Tibial artery (tissue), 4 donors: ENCODE measurements around the gene LMF2.
A peak's percentile ranks its signal among the peaks of the same experiment; 100 is the strongest.

Experiments
- DNase-seq, 2 donors: peaks; one replicate each; pipeline ENCODE4 v3.0.0-alpha.2; 2019
- H3K27ac ChIP-seq, 2 donors: fragments of 200-600 bp; sonication (generic) in 1 of 2; 1 replicate in 1 of 2; 2 replicates in 1 of 2; pipeline ENCODE4 v1.5.1; 2018 to 2019; ENCODE audit warnings: mild to moderate bottlenecking in 1 of 2
- H3K27me3 ChIP-seq, 2 donors: fragments of 200-600 bp; sonication (generic) in 1 of 2; one replicate each; pipeline versions ENCODE4 v1.5.1 to v1.6.0; 2016 to 2019
- H3K36me3 ChIP-seq, 3 donors: fragments of 200-600 bp; sonication (generic) in 2 of 3; one replicate each; pipeline ENCODE4 v1.5.1; 2016 to 2019; ENCODE audit warnings: mild to moderate bottlenecking in 2 of 3
- H3K4me1 ChIP-seq, 4 donors: fragments of 200-600 bp; sonication (generic) in 2 of 4; 1 replicate in 3 of 4; 2 replicates in 1 of 4; pipeline ENCODE4 v1.5.1; 2016 to 2019
- H3K4me3 ChIP-seq, 2 donors: fragments of 200-600 bp; sonication (generic) in 1 of 2; 1 replicate in 1 of 2; 2 replicates in 1 of 2; pipeline ENCODE4 v1.5.1; 2018 to 2019; ENCODE audit warnings: mild to moderate bottlenecking in 2 of 2
- H3K9me3 ChIP-seq, 3 donors: fragments of 200-600 bp; sonication (generic) in 1 of 3; one replicate each; pipeline ENCODE4 v1.5.1; 2016 to 2019
- CTCF ChIP-seq, 2 experiments: fragments of 200-600 bp in 1 of 2; fragments of 450-650 bp in 1 of 2; IDR thresholded peaks; one replicate each; pipeline ENCODE4 v1.5.1; 2017 to 2019; ENCODE audit warnings: antibody characterized with exemption in 2 of 2, mild to moderate bottlenecking in 1 of 2, moderate library complexity in 1 of 2
- intact Hi-C: fragments of 100-400 bp; cut with DNase I; formaldehyde crosslinking; loops from one replicate; pipeline ENCODE4 v1.15.0; 2023; ENCODE audit warnings: low total_unique reads

The LMF2 gene

DNA sequence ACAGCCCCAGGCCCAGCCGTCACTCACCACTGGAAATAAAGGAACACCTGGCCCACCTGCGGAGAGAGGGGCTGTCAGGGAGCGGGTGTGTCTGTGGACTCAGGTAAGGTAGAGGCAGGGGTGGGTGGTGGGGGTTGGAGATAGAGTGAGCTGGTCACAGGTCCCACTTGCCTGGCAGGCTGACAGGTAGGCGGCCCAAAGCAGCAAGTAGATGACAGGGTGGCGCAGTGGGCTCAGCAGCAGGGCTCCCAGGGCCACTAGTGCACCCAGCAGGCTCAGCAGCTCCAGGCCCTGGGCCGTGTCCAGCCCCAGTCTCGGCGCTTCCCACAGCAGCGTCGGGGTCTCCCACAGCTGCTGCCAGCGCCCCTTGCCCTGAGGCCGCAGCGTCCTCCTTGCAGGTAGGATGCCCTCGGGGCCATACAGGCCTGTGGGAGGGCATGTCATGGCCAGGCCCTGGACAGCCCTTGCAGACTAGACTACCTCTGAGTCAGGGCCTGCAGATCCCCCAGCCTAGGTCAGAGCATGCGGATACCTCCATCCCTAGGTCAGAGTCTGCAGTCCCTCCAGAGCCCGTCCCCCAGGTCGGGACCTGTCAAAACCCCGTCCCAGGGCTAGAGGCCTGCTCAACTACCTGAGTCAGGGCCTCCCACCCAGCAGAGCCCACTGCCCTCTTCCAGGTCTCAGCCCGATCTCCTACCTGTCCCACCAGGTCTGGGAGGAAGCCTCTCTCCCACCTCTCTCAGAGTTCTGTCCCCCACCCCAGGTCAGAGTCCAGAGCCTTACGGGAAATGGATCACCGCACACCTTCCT, 686 bp downstream of the LMF2 start:
- no peak for DNase-seq
- Histone ChIP-seq H3K4me3 (peak overlapping the region; percentile 88 to 99), H3K27ac (peak overlapping the region; percentile 92 to 94), H3K9me3 (no peaks in the 10 kb centered on the region), H3K27me3 (no peaks in the 10 kb centered on the region), H3K4me1 (peaks cover 0 to 36% (median 19%) of the 10 kb centered on the region in 4 donors), H3K36me3 (peaks cover 32 to 49% (median 34%) of the 10 kb centered on the region in 3 donors)
- no peak for TF ChIP-seq CTCF (IDR thresholded peaks at IDR 0.05)
- intact Hi-C loops, result loop anchor here (10.0 kb wide), 1 partner anchor 262 kb away; the partner anchor contains the start of gene TUBGCP6

DNA sequence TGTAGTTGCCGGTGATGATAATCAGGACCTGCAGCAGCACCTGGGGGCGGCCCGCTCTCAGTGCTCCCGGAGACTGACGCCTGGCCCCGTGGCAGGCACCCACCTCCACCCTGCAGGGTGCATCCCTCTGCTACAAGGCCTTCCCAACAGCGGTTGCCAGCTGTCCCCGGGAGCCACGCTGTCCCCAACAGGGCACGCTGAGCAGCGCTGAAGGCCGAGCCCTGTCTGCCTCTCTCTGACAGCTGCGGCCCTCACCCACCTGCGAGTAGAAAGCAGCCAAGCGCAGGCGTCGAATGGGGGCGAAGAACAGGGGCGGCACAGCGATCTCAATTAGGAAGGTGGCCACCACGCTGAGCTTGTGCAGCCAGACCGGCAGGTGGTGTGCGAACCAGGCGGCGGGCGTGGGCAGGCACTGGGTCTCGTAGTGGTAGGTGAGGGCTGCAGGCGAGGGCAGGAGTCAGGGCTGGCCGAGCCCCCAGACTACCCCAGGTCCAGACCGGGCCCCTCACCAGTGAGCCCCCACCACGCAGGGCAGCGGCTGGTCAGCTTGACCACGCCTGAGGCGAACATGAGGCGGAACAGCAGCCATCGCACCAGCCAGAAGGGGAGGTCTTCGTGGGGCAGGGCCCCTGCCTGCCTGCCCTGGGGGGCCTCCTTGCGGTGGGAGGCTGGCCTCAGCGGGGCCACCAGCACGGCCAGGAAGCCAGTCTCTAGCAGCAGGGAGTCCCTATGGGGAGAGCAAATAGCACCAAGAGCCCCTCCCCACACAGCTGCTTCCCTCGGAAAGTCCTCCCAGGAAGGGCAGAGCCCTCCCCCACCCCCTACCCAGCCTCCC, 1.5 kb downstream of the LMF2 start:
- DNase-seq, result no peak
- Histone ChIP-seq H3K36me3 (peaks cover 32 to 49% (median 34%) of the 10 kb centered on the region in 3 donors), H3K27me3 (no peaks in the 10 kb centered on the region), H3K9me3 (no peaks in the 10 kb centered on the region), H3K27ac (peak overlapping the region in 1 of 2 donors; percentile 92), H3K4me1 (peaks cover 0 to 36% (median 19%) of the 10 kb centered on the region in 4 donors), H3K4me3 (peak overlapping the region; percentile 88 to 99)
- intact Hi-C loops, result loop anchor here (10.0 kb wide), 1 partner anchor 261 kb away; the partner anchor contains the start of gene TUBGCP6
- no peak for TF ChIP-seq CTCF (IDR thresholded peaks at IDR 0.05)

- H3K27ac ChIP-seq, result no peak overlapping the region
- no peaks in the 10 kb centered on the region for H3K27me3 ChIP-seq
- H3K9me3 ChIP-seq, result no peaks in the 10 kb centered on the region
- no peak for DNase-seq
- H3K36me3 ChIP-seq, result peaks cover 32 to 43% (median 34%) of the 10 kb centered on the region in 3 donors
- peaks cover 0 to 36% (median 19%) of the 10 kb centered on the region in 4 donors for H3K4me1 ChIP-seq
- TF ChIP-seq CTCF (IDR thresholded peaks at IDR 0.05), result no peak
- H3K4me3 ChIP-seq, result no peak overlapping the region
- intact Hi-C loops, result loop anchor here (10.0 kb wide), 1 partner anchor 261 kb away; the partner anchor contains the start of gene TUBGCP6
Measured at GRCh38 chr22:50505276-50505775, 2.2 kb downstream of the LMF2 start.

- DNase-seq, result no peak
- H3K9me3 ChIP-seq, result no peaks in the 10 kb centered on the region
- H3K27ac ChIP-seq, result no peak overlapping the region
- H3K27me3 ChIP-seq, result no peaks in the 10 kb centered on the region
- H3K4me1 ChIP-seq, result peaks cover 0 to 34% (median 19%) of the 10 kb centered on the region in 4 donors
- peaks cover 32 to 40% (median 34%) of the 10 kb centered on the region in 3 donors for H3K36me3 ChIP-seq
- TF ChIP-seq CTCF (IDR thresholded peaks at IDR 0.05), result no peak
- no peak overlapping the region for H3K4me3 ChIP-seq
- intact Hi-C loops, result loop anchor here (10.0 kb wide), 1 partner anchor 260 kb away; the partner anchor contains the start of gene TUBGCP6
Measured at GRCh38 chr22:50504369-50505211, 2.9 kb downstream of the LMF2 start.
